Measurements from ENCODE around the gene C4orf54. TPM values are rescaled to one million over a fixed set of nuclear protein-coding genes. Genes with fewer than 3 reads are reported as not detected.

The C4orf54 gene
- total and polyA plus RNA-seq, 2 of the 8 experiments (the other 6 are each of a cell fraction or from before 2014, with no cell fraction given), result not detected

GRCh38 chr4:99648321-99648720 is 9.3 kb downstream of the C4orf54 start:
- no peak overlapping the region for H4K5ac ChIP-seq (ENCODE audit: insufficient read length, low read depth, low read length)
- H2BK5ac ChIP-seq (ENCODE audit: low read depth, low read length), result no peak overlapping the region
- H3K23ac ChIP-seq (ENCODE audit: insufficient read length), result no peak overlapping the region
- CTCF ChIA-PET (ENCODE audit: partially characterized antibody), result interaction anchor here (0.9 to 1.0 kb wide), 2 partner anchors 10 to 34 kb away, joined by 3 read pairs; partner anchors contain the start of gene C4orf54
- no peak overlapping the region for H2BK120ac ChIP-seq (replicated peaks; ENCODE audit: low read depth, low read length)
- H3K4me3 ChIP-seq (ENCODE audit: extremely low read depth in 1 of 4, insufficient read depth in 2 of 4, low read depth in 3 of 4, low read length in 4 of 4), result no peak overlapping the region
- H3K27ac ChIP-seq (ENCODE audit: low read depth, low read length), result no peak overlapping the region
- H3K14ac ChIP-seq (ENCODE audit: insufficient read length), result no peak overlapping the region
- H2BK12ac ChIP-seq (ENCODE audit: low read depth, low read length), result no peak overlapping the region
- POLR2A ChIA-PET (ENCODE audit: partially characterized antibody), result no interaction called here
- H3K9me3 ChIP-seq (ENCODE audit: insufficient read depth in 2 of 2, low read depth in 1 of 2, low read length in 1 of 2), result no peaks in the 10 kb centered on the region
- DNase-seq (ENCODE audit: low read depth in 1 of 2, low spot score in 2 of 2) (no peak), FAIRE-seq (no peak)
- H3K79me1 ChIP-seq (ENCODE audit: low read depth, low read length), result no peaks in the 10 kb centered on the region
- H2BK20ac ChIP-seq (ENCODE audit: low read length), result no peak overlapping the region
- no peak overlapping the region for H3K9ac ChIP-seq (replicated peaks in 1 of 4; ENCODE audit: extremely low read depth in 1 of 4, low read depth in 3 of 4, low read length in 3 of 4)
- H4K8ac ChIP-seq (ENCODE audit: extremely low read depth, insufficient read depth, low read length), result no peak overlapping the region
- H3K18ac ChIP-seq (ENCODE audit: extremely low read depth, low read length), result no peak overlapping the region
- no peaks in the 10 kb centered on the region for H3K23me2 ChIP-seq (ENCODE audit: low read depth, low read length)
- no peaks in the 10 kb centered on the region for H4K20me1 ChIP-seq (replicated peaks in 1 of 2; ENCODE audit: control insufficient read depth in 1 of 2, insufficient read depth in 2 of 2, low read length in 2 of 2)
- peaks cover 4 to 19% (median 6%) of the 10 kb centered on the region in 4 experiments; a peak in 5 of 7 replicates for H3K27me3 ChIP-seq (replicated peaks in 1 of 4; ENCODE audit: control insufficient read depth in 3 of 4, extremely low read depth in 1 of 4, insufficient read depth in 3 of 4, low read length in 3 of 4)
- H3K56ac ChIP-seq (replicated peaks; ENCODE audit: insufficient read length, low read depth, low read length), result no peak overlapping the region
- H3K4me2 ChIP-seq (ENCODE audit: insufficient read depth in 1 of 2, low read depth in 2 of 2, low read length in 2 of 2), result no peak overlapping the region
- H3K79me2 ChIP-seq (ENCODE audit: control insufficient read depth in 1 of 2, insufficient read depth in 2 of 2, low read length in 2 of 2), result no peaks in the 10 kb centered on the region
- no peak overlapping the region for H2BK15ac ChIP-seq (ENCODE audit: low read length)
- H2AFZ ChIP-seq (ENCODE audit: low read length), result no peak overlapping the region
- H3K4ac ChIP-seq (replicated peaks; ENCODE audit: insufficient read length, low read depth, low read length), result no peak overlapping the region
- no peak overlapping the region for H4K91ac ChIP-seq (replicated peaks; ENCODE audit: insufficient read length, low read length)
- WGBS, 2 experiments (ENCODE audit: extremely low coverage in 1 of 2, insufficient coverage in 1 of 2, insufficient read length in 1 of 2, insufficient replicate concordance in 2 of 2, low coverage in 1 of 2, low lambda C conversion rate in 2 of 2, missing lambda C conversion rate in 1 of 2), result 79% methylated on average over 1 of the region's 1 CpG; no CpG with 5 or more reads in 1 of the 2 experiments
- no peaks in the 10 kb centered on the region for H3K36me3 ChIP-seq (ENCODE audit: control insufficient read depth in 2 of 4, insufficient read depth in 4 of 4, low read length in 3 of 4)
- H3K4me1 ChIP-seq (replicated peaks in 1 of 4; ENCODE audit: control insufficient read depth in 3 of 4, insufficient read depth in 4 of 4, low read length in 3 of 4), result peaks cover 0 to 10% (median 5%) of the 10 kb centered on the region in 4 experiments; a peak in 3 of 7 replicates
- H2AK5ac ChIP-seq (ENCODE audit: low read depth, low read length), result no peak overlapping the region
- TF ChIP-seq RNF2 (IDR thresholded peaks at IDR 0.05; ENCODE audit: borderline replicate concordance, low read depth, low read length, missing control alignments, poor library complexity, severe bottlenecking) (no peak), SIRT6 (IDR thresholded peaks at IDR 0.05; ENCODE audit: low read length) (no peak), POU5F1 (IDR thresholded peaks at IDR 0.05; ENCODE audit: low read depth, low read length) (no peak), CREB1 (IDR thresholded peaks at IDR 0.05) (no peak), CTBP2 (IDR thresholded peaks at IDR 0.05; ENCODE audit: borderline replicate concordance, insufficient read depth, insufficient read length, low read length) (no peak)
